Testis (tissue), 3 donors: ENCODE measurements around the gene PLEKHM3. TPM values are rescaled to one million over a fixed set of nuclear protein-coding genes. Genes with fewer than 3 reads are reported as not detected.

Source experiments
- DNase-seq: peaks from one replicate; pipeline ENCODE4 v3.0.0-alpha.2; 2019
- H3K27ac ChIP-seq, 2 donors: fragments of 200-600 bp; sonication (generic); one replicate each; pipeline ENCODE4 v1.5.1; 2019
- H3K27me3 ChIP-seq: fragments of 200-600 bp; sonication (generic); one replicate; pipeline ENCODE4 v1.5.1; 2019
- H3K36me3 ChIP-seq: fragments of 200-600 bp; sonication (generic); one replicate; pipeline ENCODE4 v1.5.1; 2017; ENCODE audit warnings: low read depth; ENCODE audit errors: missing control alignments
- H3K4me1 ChIP-seq: fragments of 200-600 bp; sonication (generic); one replicate; pipeline ENCODE4 v1.5.1; 2019
- H3K4me3 ChIP-seq, 2 donors: fragments of 200-600 bp; sonication (generic); one replicate each; pipeline ENCODE4 v1.5.1; 2017 to 2019
- H3K9me3 ChIP-seq: fragments of 200-600 bp; sonication (generic); one replicate; pipeline ENCODE4 v1.5.1; 2017
- POLR2A ChIP-seq: fragments of 450-650 bp; IDR thresholded peaks from one replicate; pipeline ENCODE4 v1.6.1; 2017; ENCODE audit warnings: antibody characterized with exemption, mild to moderate bottlenecking, moderate library complexity
- WGBS, 2 donors: methylation state at CpG; one replicate each; pipeline ENCODE4 v1.1.5; 2018; 5-methylcytosine and 5-hydroxymethylcytosine counted together
- intact Hi-C: fragments of 100-400 bp; cut with DNase I; formaldehyde crosslinking; loops from one replicate; pipeline ENCODE4 v1.15.1; 2023; ENCODE audit warnings: low total_unique reads
- polyA plus RNA-seq: library from polyadenylated mRNA; stranded (reverse); fragments of 350-450 nt; fragmentation: Illumina TruSeq; extraction: RNeasy Lipid Tissue Mini Kit (QIAGEN cat#74804); gene quantifications from one replicate; pipeline ENCODE4 v1.2.3, GENCODE V29; 2014; ENCODE audit warnings: low read depth, low replicate concordance; ENCODE audit not compliant: insufficient read depth
- total RNA-seq, 2 donors: library from RNA; depleted of rRNA; stranded (reverse); fragments of >200 nt; gene quantifications; one replicate each; pipeline ENCODE4 v1.2.3, GENCODE V29; 2016
- TF ChIP-seq, protein P1 (sequence below), 3 experiments: fragments of 450-650 bp in 2 of 3; fragments of 200-600 bp in 1 of 3; sonication (generic) in 1 of 3; IDR thresholded peaks; one replicate each; pipeline ENCODE4 v1.5.1; 2016 to 2019; ENCODE audit warnings: antibody characterized with exemption in 3 of 3, mild to moderate bottlenecking in 2 of 3, moderate library complexity in 1 of 3

PLEKHM3 gene
- total and polyA plus RNA-seq, 3 donors from 2014 or later, result 12.5 to 24.6 (median 21.9) TPM

DNA sequence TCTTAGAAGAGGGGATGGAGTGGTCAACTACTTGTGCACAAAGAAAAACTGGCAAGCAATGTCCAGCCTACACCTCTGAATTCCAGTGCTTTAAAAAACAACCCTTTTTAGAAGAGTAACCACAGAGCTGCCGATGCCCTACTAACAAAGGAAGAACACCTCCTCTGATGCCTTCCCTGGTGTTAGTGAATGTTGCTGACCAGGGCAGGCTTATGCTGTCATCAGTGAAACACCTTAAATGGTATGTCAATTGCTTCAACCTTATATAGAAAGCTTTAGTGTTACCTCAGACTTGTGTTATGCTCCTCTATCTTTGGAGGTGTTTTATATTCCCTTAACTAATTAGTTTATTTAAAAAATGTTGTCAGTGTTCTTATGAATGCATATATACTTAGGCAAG, 175.9 kb downstream of the PLEKHM3 start:
- DNase-seq, result no peak
- Histone ChIP-seq H3K27me3 (no peaks in the 10 kb centered on the region), H3K4me3 (no peak overlapping the region), H3K4me1 (no peaks in the 10 kb centered on the region), H3K9me3 (no peaks in the 10 kb centered on the region), H3K36me3 (no peaks in the 10 kb centered on the region), H3K27ac (no peak overlapping the region)
- 93 to 95% methylated on average over 1 of the region's 1 CpG for WGBS, 2 donors
- TF ChIP-seq, protein P1, sequence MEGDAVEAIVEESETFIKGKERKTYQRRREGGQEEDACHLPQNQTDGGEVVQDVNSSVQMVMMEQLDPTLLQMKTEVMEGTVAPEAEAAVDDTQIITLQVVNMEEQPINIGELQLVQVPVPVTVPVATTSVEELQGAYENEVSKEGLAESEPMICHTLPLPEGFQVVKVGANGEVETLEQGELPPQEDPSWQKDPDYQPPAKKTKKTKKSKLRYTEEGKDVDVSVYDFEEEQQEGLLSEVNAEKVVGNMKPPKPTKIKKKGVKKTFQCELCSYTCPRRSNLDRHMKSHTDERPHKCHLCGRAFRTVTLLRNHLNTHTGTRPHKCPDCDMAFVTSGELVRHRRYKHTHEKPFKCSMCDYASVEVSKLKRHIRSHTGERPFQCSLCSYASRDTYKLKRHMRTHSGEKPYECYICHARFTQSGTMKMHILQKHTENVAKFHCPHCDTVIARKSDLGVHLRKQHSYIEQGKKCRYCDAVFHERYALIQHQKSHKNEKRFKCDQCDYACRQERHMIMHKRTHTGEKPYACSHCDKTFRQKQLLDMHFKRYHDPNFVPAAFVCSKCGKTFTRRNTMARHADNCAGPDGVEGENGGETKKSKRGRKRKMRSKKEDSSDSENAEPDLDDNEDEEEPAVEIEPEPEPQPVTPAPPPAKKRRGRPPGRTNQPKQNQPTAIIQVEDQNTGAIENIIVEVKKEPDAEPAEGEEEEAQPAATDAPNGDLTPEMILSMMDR (IDR thresholded peaks at IDR 0.05), result no peak
- intact Hi-C loops, result no loop called here

DNA sequence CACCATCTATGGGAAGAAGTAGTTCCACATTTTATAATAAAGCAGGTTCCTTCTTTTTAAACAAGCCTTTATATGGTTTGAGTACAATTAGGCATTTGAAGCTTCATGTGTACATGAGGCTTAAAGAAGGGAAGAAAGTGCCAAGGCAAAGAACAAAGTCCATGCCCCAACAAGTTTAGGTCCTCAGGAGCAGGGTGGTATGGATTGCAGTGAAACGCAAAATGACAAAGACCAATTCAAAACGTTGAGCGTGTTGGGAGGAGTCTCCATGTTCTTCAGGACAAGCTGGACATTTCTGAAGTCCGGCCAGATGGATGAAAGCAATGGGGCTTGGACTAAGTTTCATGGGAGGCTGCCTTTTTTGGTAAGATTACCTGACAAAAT, 176.8 kb downstream of the PLEKHM3 start:
- H3K4me1 ChIP-seq, result no peaks in the 10 kb centered on the region
- no peak overlapping the region for H3K4me3 ChIP-seq
- no peaks in the 10 kb centered on the region for H3K9me3 ChIP-seq
- H3K27ac ChIP-seq, result no peak overlapping the region
- no peaks in the 10 kb centered on the region for H3K27me3 ChIP-seq
- no peak for DNase-seq
- intact Hi-C loops, result no loop called here
- TF ChIP-seq, protein P1 (IDR thresholded peaks at IDR 0.05), result no peak
- no peak for TF ChIP-seq POLR2A
- 83 to 89% methylated on average over 4 of the region's 4 CpGs for WGBS, 2 donors
- H3K36me3 ChIP-seq, result no peaks in the 10 kb centered on the region

DNA sequence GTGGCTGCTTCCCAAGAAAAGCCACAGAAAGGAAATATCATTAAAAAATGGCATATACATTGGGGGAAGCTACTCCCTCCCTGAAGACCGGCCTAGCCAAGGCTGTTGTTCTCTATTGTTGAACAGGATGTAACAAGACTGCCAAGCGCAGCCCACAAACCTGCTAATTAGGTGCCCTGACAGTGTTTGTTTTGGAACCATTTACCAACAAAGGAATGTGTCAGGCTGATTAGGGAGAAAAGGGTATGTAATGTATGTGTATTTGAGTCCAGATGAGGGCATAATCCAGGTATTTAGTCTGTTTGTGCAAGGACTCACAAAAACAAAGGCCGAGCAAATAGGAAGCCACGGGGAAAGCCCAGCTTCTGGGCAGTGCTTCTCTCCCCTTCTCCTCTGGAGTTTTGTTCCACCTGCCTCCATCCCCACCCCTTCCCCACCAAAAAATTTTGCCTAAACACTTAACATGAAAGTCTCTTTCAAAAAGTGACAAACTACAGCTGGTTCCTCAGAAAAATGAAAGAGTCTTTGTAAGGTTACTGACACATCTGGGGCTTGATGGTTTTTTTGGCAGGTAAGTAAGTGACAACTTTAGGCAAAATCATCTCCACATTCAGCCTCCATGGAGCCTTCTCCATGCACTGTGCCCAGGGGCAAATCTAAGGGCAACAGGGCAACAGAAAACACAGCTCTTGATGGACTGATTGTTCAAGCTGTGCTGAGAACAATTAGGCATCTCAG, 177.4 kb downstream of the PLEKHM3 start:
- no peak overlapping the region for H3K27ac ChIP-seq
- 79 to 81% methylated on average over 4 of the region's 4 CpGs for WGBS, 2 donors
- DNase-seq, result no peak

DNA sequence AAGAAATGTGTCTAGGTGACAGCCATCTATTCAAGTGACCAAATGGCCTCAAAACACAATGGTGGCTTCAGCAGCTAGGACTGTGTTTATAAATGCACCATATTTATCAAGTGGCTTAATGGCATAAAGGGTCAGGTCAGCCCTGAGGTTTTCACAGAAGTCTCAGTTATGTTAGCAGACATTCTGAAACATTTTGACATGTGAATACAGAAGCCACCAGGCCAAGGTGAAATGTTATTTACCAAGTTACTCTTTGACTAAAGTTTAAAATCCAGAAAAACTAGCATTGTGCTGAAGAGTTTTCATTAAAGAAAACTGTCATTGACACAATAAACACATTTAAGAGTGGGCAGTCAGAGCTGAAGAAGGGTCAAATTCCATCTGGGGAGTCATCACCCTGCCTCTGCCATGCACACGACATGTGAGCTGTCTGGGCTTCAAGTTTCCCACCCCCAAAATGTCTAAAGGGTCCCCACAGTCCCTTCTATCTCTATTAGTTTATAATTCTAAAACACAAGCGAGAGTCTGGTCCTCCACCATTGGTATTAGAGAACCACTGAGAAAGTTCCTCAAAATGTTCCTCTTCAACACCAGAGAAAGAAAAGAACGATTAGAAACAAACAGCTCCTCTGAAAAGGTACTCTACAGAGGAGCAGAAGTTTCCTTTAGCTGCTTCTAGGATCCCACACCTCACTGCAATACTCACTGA, 178.1 kb downstream of the PLEKHM3 start:
- TF ChIP-seq POLR2A, result no peak
- TF ChIP-seq, protein P1 (IDR thresholded peaks at IDR 0.05), result no peak
- H3K4me1 ChIP-seq, result no peaks in the 10 kb centered on the region
- H3K36me3 ChIP-seq, result no peaks in the 10 kb centered on the region
- intact Hi-C loops, result no loop called here
- no peak overlapping the region for H3K4me3 ChIP-seq
- H3K27ac ChIP-seq, result no peak overlapping the region
- no peaks in the 10 kb centered on the region for H3K9me3 ChIP-seq
- no peaks in the 10 kb centered on the region for H3K27me3 ChIP-seq
- 67 to 85% methylated on average over 3 of the region's 3 CpGs for WGBS, 2 donors
- DNase-seq, result no peak

More for the DNA sequence above, 177.4 kb downstream of the PLEKHM3 start:
- TF ChIP-seq, protein P1 (IDR thresholded peaks at IDR 0.05), result no peak
- TF ChIP-seq POLR2A, result no peak
- no peaks in the 10 kb centered on the region for H3K36me3 ChIP-seq
- H3K4me3 ChIP-seq, result no peak overlapping the region
- no peaks in the 10 kb centered on the region for H3K4me1 ChIP-seq
- no peaks in the 10 kb centered on the region for H3K27me3 ChIP-seq
- intact Hi-C loops, result no loop called here
- H3K9me3 ChIP-seq, result no peaks in the 10 kb centered on the region
